Daoy (cell line): ENCODE data around the gene GFPT2. TPM values are rescaled to one million over a fixed set of nuclear protein-coding genes. Genes with fewer than 3 reads are reported as not detected.

Experiments
- DNase-seq: peaks from one replicate; pipeline ENCODE4 v3.0.0-alpha.2; 2015; ENCODE audit warnings: low read depth
- total RNA-seq: library from RNA; depleted of rRNA; stranded (reverse); fragments of >200 nt; shearing (Covaris generic); gene quantifications from 2 replicates; pipeline ENCODE4 v1.2.3, GENCODE V29; 2014; rRNA removed

The GFPT2 gene
- total RNA-seq, 1 experiment from 2014 or later = 124 TPM

DNA sequence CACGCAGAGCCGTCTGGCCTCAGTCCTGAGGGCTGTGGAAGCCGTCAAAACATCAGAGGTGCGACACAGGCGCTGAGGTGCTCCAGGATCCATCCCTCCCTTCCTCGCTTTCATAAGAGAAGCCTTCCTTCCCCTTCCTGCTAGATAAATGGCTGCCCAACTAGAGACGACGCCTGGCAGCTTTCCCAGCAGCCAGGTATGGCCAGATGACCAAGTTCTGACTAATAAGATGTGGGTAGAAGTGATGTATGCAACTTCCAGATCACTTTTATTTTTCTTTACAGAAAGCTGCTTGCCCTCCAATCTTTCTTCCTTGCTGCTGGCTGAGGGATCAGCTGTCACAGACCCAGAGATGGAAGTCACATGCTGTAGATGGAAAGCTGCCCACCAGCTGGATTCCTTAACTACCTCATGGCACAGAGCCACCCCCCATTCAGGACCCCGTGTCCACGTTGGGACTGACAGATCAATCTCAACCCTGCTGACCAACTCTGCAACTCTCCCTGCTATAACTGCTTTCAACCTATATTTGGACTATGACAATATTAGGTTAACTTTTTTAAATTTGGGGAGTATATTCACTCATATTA, 70.0 kb downstream of the GFPT2 start:
- no peak for DNase-seq

DNA sequence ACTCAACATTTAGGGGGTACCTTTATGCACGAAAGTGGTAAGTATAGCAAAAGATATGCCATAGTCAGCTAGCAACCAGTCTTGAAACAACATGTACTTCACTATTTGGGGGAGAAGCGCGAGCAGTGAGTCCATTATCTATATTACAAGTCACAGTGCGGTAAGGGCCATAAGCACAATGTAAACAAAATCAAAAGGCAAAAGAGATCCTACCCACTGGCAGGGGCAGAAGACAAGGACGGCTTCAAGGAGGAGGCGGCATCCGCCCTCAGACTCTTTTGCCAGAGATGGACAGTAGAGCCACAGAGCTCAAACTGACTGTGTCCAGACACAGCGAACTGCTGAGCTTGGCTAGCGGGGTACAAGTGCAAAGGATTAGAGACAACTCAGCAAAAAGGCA, 70.9 kb downstream of the GFPT2 start:
- DNase-seq = no peak

DNA sequence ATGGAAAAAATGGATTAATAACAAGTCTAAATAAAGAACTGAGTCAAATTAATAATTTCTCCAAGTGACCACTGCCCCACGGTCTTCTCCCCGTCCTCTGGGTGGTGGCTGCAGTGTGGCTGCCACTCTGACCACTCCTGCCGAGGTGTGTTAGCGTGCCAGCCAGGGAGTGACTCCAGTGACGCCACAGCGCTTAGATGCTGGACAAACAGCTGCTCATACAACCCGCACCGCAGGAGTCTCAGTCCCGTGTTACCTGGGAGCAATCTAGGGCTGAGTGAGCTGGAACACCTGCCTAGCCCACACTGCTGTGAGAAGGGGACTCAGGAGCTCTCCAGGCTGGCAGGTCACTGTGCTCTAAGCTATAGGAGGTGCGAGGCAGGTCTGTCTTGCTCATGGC, 71.4 kb downstream of the GFPT2 start:
- no peak for DNase-seq

DNA sequence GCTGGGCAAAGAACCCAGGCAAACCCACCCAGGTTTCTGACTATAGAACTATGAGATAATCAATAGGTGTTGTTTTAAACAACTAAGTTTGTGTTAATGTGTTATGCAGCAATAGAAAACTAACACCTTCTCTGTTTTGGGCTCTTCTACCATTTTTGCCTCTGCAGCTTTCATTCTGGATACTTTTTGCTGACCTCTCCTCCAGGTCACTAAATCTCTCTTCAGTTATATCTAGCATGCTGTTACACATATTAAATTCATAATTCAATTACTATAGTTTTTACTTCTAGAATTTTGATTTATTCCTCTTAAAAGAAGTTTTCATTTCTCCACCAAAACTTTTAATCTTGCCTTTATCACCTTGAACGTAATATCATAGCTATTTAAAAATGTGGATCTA, 78.4 kb downstream of the GFPT2 start:
- no peak for DNase-seq

DNA sequence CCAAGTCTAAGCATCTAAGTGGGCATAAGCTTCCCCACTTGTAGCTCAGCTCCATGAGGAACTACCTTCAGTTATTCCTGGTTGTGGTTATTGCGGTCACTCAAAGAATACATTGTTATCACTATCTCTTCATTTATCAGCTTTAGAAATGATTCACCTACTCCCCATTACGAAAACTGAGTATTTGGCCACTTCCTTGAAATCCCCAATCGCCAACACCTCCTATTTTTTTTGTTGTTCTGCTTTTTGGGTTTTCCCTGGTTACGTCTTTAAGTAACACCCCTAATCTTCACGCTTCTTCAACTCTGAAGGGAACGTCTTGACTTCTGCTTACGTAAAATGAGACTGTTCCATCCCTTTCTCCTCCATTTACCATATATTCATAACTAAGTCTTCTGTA, 81.9 kb downstream of the GFPT2 start:
- no peak for DNase-seq

DNA sequence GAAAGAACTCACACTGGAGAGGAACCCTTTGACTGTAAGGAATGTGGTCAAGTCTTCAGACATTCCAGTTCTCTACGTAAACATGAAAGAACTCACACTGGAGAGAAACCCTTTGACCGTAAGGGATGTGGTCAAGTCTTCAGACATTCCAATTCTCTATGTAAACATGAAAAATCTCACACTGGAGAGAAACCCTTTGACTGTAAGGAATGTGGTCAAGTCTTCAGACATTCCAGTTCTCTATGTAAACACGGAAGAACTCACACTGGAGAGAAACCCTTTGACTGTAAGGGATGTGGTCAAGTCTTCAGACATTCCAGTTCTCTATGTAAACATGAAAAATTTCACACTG, 93.9 kb downstream of the GFPT2 start:
- no peak for DNase-seq

DNA sequence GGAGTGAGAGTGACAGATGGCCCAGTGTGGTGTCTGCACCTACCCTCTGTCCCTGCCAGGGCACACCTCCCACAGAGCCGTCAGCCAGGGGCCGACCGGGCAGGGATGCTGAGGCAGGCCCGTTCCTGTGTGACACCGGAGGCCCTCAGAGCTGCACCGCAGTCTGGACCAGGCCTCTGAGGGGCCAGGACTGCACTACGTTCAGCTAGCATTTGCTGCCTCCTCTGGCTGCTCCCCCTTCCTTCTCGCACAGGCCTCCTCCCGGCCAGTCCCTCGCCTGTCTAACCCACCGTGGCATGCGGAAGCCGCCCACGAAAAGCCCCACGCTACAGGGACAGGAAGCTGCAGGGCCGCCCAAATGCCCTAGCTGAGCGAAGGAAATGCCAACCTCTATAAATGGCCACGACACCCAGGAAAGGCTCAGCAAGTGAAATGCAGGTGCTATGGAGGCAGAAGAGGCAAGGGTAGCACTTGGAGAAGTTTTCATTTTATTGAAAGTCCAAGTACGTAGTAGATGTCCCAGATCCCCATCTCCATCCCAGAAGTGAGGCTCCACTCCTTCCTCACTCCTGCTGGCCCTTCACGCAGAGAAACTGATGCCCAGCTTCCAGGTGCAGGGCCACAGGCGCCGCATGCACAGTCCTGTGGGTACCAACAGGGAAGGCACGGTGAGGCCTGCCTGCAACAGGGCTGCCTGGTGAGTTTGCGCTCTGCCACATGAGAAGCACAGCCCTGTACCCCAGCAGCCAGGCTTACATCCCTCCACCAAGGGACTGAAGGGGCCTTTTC, 99.9 kb downstream of the GFPT2 start:
- DNase-seq = no peak

DNA sequence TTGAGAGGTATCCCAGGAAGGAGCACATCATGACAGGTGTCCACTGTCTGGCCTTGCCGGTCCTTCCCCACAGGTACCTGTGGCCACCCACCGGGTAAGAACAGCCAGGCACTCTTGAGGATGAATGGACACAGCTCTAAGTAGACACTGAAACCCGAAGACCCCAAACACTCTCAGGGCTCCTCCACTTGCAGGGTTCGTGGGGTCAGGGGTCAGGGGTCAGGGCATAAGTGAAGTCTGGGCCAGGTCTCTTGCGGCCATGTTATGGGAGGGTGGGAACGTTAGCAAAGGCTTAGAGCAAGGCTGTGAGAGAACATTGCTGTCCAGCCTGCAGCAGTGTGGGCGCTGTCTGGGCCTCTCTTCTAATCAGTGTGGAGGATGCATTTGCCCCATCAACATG, 101.2 kb downstream of the GFPT2 start:
- DNase-seq = no peak

DNA sequence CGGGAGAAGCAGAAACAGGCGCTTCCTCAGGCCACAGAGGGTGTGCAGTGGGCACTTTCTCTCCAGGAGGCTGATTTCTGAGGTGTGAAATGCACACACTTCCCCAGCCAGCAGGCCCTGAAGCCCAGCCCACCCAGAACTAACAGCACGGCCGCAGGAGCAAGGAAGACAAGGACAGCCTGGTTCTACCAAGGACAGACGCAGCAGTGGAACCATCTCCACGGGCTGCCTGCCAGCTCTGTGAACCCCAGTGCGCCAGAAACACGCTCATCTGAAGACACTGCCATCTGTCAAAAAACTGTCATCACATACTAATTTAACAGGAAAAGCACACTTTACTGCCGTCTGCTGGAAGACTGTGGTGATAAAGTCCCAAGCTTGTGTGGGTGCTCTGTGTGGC, 102.0 kb downstream of the GFPT2 start:
- no peak for DNase-seq

Other genes with a start within 250 kb of the GFPT2 start
- gene RASGEF1C, start 144.1 kb downstream of the GFPT2 start, total RNA-seq = 0.40 TPM in 1 of 2 replicates, not detected in the other
- gene MAPK9, start 61.3 kb downstream of the GFPT2 start, total RNA-seq = 26.3 and 33.1 TPM in 2 replicates
- 11.4 and 16.5 TPM in 2 replicates for gene CNOT6, start 141.0 kb upstream of the GFPT2 start, total RNA-seq
- gene SCGB3A1, start 238.2 kb upstream of the GFPT2 start, total RNA-seq = not detected in 2 replicates